Activated B cell treated with CpG ODN at 0.5 μM for 24 hours (primary cell): Measurements from ENCODE around the gene TRAF3. TPM values are rescaled to one million over a fixed set of nuclear protein-coding genes. Genes with fewer than 3 reads are reported as not detected.

Source experiments
- ATAC-seq: fragments of 200-7000 bp; cut with Tn5 transposase; one replicate; pipeline ENCODE4 v1.10.0; 2021; ENCODE audit warnings: low read depth, mild to moderate bottlenecking, moderate library complexity
- CTCF ChIA-PET: fragments of 350-600 bp; sonication (Branson Sonifier 250); formaldehyde crosslinking; loops from one replicate; lab custom pipeline; 2021; ENCODE audit warnings: antibody characterized with exemption; lab: Charles Lee
- POLR2A ChIA-PET: fragments of 350-600 bp; sonication (Branson Sonifier 250); formaldehyde crosslinking; loops from one replicate; lab custom pipeline; 2021; ENCODE audit warnings: antibody characterized with exemption; lab: Charles Lee
- DNase-seq: peaks from one replicate; pipeline ENCODE4 v3.0.0; 2022
- H3K27ac Mint-ChIP-seq: one replicate; pipeline ENCODE4 v1.8.0; 2020; ENCODE audit warnings: mixed read lengths
- H3K27me3 Mint-ChIP-seq: one replicate; pipeline ENCODE4 v1.8.0; 2021; ENCODE audit warnings: mixed read lengths
- H3K36me3 Mint-ChIP-seq: one replicate; pipeline ENCODE4 v1.8.0; 2021; ENCODE audit warnings: low read depth, mixed read lengths
- H3K4me1 Mint-ChIP-seq: one replicate; pipeline ENCODE4 v1.8.0; 2021; ENCODE audit warnings: mixed read lengths
- H3K4me3 Mint-ChIP-seq: one replicate; pipeline ENCODE4 v1.8.0; 2020; ENCODE audit warnings: mild to moderate bottlenecking, mixed read lengths
- H3K9me3 Mint-ChIP-seq: one replicate; pipeline ENCODE4 v1.8.0; 2020; ENCODE audit warnings: mixed read lengths
- intact Hi-C: fragments of 100-400 bp; cut with micrococcal nuclease; formaldehyde crosslinking; loops from one replicate; pipeline ENCODE4 v1.15.1; 2024
- total RNA-seq: library from RNA; stranded (reverse); gene quantifications from 2 replicates; pipeline ENCODE4 v1.2.3, GENCODE V29; 2022
- TF ChIP-seq, protein P1 (sequence below): fragments of 200-600 bp; IDR thresholded peaks from one replicate; pipeline ENCODE4 v1.8.0; 2022; ENCODE audit warnings: antibody characterized with exemption, mild to moderate bottlenecking

The TRAF3 gene
- total RNA-seq, 1 donor from 2014 or later: 120 TPM

GRCh38 chr14:102898776-102899515 lies 121.7 kb downstream of the TRAF3 start:
- Mint-ChIP-seq H3K4me1 (peaks cover 70% of the 10 kb centered on the region), H3K27ac (peak overlapping the region; percentile 73), H3K4me3 (peak overlapping the region; percentile 49), H3K9me3 (no peaks in the 10 kb centered on the region), H3K27me3 (no peaks in the 10 kb centered on the region), H3K36me3 (peaks cover 78% of the 10 kb centered on the region)
- intact Hi-C loops: no loop called here
- TF ChIP-seq, protein P1, sequence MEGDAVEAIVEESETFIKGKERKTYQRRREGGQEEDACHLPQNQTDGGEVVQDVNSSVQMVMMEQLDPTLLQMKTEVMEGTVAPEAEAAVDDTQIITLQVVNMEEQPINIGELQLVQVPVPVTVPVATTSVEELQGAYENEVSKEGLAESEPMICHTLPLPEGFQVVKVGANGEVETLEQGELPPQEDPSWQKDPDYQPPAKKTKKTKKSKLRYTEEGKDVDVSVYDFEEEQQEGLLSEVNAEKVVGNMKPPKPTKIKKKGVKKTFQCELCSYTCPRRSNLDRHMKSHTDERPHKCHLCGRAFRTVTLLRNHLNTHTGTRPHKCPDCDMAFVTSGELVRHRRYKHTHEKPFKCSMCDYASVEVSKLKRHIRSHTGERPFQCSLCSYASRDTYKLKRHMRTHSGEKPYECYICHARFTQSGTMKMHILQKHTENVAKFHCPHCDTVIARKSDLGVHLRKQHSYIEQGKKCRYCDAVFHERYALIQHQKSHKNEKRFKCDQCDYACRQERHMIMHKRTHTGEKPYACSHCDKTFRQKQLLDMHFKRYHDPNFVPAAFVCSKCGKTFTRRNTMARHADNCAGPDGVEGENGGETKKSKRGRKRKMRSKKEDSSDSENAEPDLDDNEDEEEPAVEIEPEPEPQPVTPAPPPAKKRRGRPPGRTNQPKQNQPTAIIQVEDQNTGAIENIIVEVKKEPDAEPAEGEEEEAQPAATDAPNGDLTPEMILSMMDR: no peak
- POLR2A ChIA-PET: interaction anchor here (0.9 kb wide), 1 partner anchor 18 kb away, joined by 4 read pairs; no protein-coding TSS in a partner anchor
- DNase-seq: no peak
- ATAC-seq: peak; percentile 29
- CTCF ChIA-PET: no interaction called here

DNA sequence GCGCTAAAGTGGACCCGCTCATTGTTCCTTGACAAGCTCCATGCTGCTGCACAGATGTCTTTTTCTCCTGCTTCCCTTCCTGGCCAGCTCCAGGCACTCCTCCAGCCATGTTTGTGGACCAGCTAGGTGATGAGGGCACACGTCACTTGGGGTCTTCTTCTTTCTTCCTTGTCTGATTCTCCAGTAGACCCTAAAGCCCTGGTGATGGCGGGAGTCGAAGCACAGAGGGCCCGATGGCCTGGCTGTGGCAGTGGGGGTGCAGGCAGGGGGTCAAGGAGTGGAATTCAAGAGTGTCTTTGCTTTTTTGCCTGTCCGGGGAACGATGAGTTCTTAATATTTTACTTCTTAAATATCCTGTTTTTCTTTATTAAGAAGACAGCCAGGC lies 122.3 kb downstream of the TRAF3 start:
- CTCF ChIA-PET: no interaction called here
- Mint-ChIP-seq H3K9me3 (no peaks in the 10 kb centered on the region), H3K4me3 (no peak overlapping the region), H3K36me3 (peaks cover 79% of the 10 kb centered on the region), H3K27me3 (no peaks in the 10 kb centered on the region), H3K4me1 (peaks cover 70% of the 10 kb centered on the region), H3K27ac (peak overlapping the region; percentile 73)
- DNase-seq: no peak
- TF ChIP-seq, protein P1: no peak
- POLR2A ChIA-PET: interaction anchor here (0.5 to 0.9 kb wide), 2 partner anchors 18 to 74 kb away, joined by 4 read pairs; no protein-coding TSS in a partner anchor
- intact Hi-C loops: no loop called here
- ATAC-seq: no peak

DNA sequence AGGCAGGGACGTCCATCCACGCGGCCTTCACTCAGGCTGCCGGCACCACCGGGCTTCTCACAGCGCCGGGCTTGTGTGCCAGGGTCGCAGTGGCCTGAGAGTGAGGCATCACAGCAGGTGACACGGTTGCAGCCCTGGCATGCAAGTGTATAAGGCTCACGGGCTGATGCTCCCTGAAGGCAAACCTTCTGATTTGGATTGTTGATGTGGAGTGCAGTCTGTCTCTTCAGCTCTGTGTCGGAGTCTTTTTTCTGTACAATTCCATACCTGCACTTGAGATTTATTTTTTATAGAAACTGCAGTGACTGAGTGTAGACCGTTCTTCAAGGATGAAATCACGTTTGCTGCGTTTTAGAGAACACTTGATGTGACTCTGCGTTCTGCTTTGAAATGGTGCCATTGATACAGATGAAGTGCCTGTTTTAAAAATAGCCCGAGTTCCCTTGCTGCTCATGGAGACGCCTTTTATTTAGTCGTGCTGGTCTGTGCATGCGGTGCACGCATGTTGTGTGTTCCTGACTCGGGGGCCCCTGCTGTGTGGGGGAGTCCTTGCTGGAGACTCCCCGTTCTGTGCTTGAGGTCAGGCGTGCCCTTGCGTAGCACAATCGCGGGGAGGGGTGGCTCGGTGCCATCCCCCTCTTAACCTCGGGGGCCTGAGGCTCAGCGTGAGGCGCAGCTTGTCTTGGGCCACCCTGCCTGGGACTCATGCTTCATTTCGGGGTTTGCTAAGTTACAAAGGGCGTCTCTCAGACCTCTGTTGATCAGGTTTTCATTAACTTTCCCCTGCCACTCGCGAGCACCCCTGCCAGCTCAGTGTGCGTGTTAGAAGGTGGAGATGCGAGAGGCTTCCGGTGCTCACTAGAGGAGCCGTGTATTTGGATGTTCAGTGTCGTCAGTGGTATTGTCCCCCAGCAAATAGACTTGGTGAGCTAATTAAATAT lies 123.7 kb downstream of the TRAF3 start:
- POLR2A ChIA-PET: interaction anchor here (0.7 to 2.3 kb wide), 11 partner anchors 14 to 433 kb away, joined by 3 to 14 read pairs (median 5); partner anchors contain the start of gene EIF5
- Mint-ChIP-seq H3K27me3 (no peaks in the 10 kb centered on the region), H3K27ac (peak overlapping the region; percentile 94), H3K36me3 (peaks cover 74% of the 10 kb centered on the region), H3K4me3 (peak overlapping the region; percentile 75), H3K4me1 (peaks cover 70% of the 10 kb centered on the region), H3K9me3 (no peaks in the 10 kb centered on the region)
- intact Hi-C loops: loop anchor here (1.0 to 5.0 kb wide), 6 partner anchors 16 to 139 kb away; partner anchors contain the start of gene TRAF3
- DNase-seq: no peak
- CTCF ChIA-PET: interaction anchor here (2.5 to 2.6 kb wide), 2 partner anchors 17 to 206 kb away, joined by 6 to 13 read pairs; no protein-coding TSS in a partner anchor
- TF ChIP-seq, protein P1: no peak
- peak; percentile 47 for ATAC-seq

DNA sequence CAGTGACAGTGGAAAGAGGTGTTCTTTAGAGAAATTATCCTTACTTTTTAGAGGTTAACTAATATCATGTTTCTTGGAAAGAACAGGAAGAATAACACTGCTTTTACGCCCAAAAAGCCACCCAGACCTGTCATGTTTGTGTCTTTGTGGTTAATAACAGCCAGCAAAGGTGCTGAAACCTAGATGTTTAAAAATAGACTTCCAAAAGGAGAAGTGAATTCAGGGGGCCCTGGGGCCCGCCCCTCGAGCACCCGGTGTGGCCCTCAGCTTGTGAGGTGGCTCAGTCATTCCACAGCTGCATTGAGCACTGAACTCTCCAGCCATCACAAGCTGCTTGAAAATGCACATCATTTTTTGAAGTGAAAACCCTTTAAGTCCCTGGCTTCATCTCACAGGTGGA lies 124.4 kb downstream of the TRAF3 start:
- intact Hi-C loops: loop anchor here (1.0 to 5.0 kb wide), 6 partner anchors 16 to 139 kb away; partner anchors contain the start of gene TRAF3
- ATAC-seq (peak; percentile 78), DNase-seq (peak; percentile 56)
- H3K4me3 Mint-ChIP-seq: peak overlapping the region; percentile 75
- H3K36me3 Mint-ChIP-seq: peaks cover 72% of the 10 kb centered on the region
- ChIA-PET POLR2A (interaction anchor here (0.9 to 2.3 kb wide), 11 partner anchors 11 to 433 kb away, joined by 3 to 14 read pairs (median 5); partner anchors contain the start of gene EIF5), CTCF (interaction anchor here (2.5 to 2.6 kb wide), 2 partner anchors 16 to 207 kb away, joined by 6 to 13 read pairs; no protein-coding TSS in a partner anchor)
- peaks cover 68% of the 10 kb centered on the region for H3K4me1 Mint-ChIP-seq
- TF ChIP-seq, protein P1: no peak
- no peaks in the 10 kb centered on the region for H3K9me3 Mint-ChIP-seq
- H3K27ac Mint-ChIP-seq: peak overlapping the region; percentile 94
- no peaks in the 10 kb centered on the region for H3K27me3 Mint-ChIP-seq
